HCEC 1CT (cell line): ENCODE data around the gene ESAM.

Experiments
- DNase-seq: peaks from one replicate; pipeline ENCODE4 v3.0.0-alpha.2; 2017

Gene ESAM

GRCh38 chr11:124727474-124727873 is 34.6 kb downstream of the ESAM start:
- DNase-seq, result no peak

- peak; percentile 57 for DNase-seq
Measured at GRCh38 chr11:124725719-124726105, 36.4 kb downstream of the ESAM start.

GRCh38 chr11:124724979-124725718 is 36.9 kb downstream of the ESAM start:
- no peak for DNase-seq

GRCh38 chr11:124722176-124722575 is 39.9 kb downstream of the ESAM start:
- no peak for DNase-seq

GRCh38 chr11:124719534-124719933 is 42.6 kb downstream of the ESAM start:
- no peak for DNase-seq

- no peak for DNase-seq
Measured at GRCh38 chr11:124718801-124719200, 43.3 kb downstream of the ESAM start.

GRCh38 chr11:124717786-124718651 is 44.1 kb downstream of the ESAM start:
- peak; percentile 35 for DNase-seq

GRCh38 chr11:124717421-124717785 is 44.7 kb downstream of the ESAM start:
- DNase-seq, result no peak

- DNase-seq, result no peak
Measured at GRCh38 chr11:124716591-124716990, 45.5 kb downstream of the ESAM start.

GRCh38 chr11:124712392-124712791 is 49.7 kb downstream of the ESAM start:
- DNase-seq, result no peak

GRCh38 chr11:124707829-124708228 is 54.3 kb downstream of the ESAM start:
- no peak for DNase-seq
